OCI-LY1 (cell line): ENCODE data around the gene HSPA9.

Experiments used
- H2AFZ ChIP-seq: fragments of 200-600 bp; sonication (generic), shearing (Covaris generic); 2 replicates; pipeline ENCODE4 v1.6.0; 2014; ENCODE audit warnings: antibody characterized with exemption, mild to moderate bottlenecking, low read length
- H3F3A ChIP-seq: fragments of 200-600 bp; sonication (generic), shearing (Covaris generic); 2 replicates; pipeline ENCODE4 v1.6.0; 2014; ENCODE audit warnings: mild to moderate bottlenecking, antibody characterized with exemption, low read length, moderate library complexity; ENCODE audit not compliant: insufficient read depth
- H3K27ac ChIP-seq: fragments of 200-600 bp; sonication (generic); 2 replicates; pipeline ENCODE4 v1.5.1; 2014; ENCODE audit warnings: low read length, mixed run types, mild to moderate bottlenecking, low read depth; ENCODE audit not compliant: poor library complexity, severe bottlenecking
- H3K27me3 ChIP-seq: fragments of 200-600 bp; sonication (generic); 2 replicates; pipeline ENCODE4 v1.6.0; 2014; ENCODE audit warnings: antibody characterized with exemption, mild to moderate bottlenecking, low read length, moderate library complexity; ENCODE audit not compliant: insufficient read depth
- H3K36me3 ChIP-seq: fragments of 200-600 bp; sonication (generic); 2 replicates; pipeline ENCODE4 v1.6.1; 2014; ENCODE audit warnings: mild to moderate bottlenecking, antibody characterized with exemption, low read length, moderate library complexity, mixed read lengths; ENCODE audit not compliant: insufficient read depth
- H3K4me1 ChIP-seq: fragments of 200-600 bp; sonication (generic); 2 replicates; pipeline ENCODE4 v1.5.1; 2014; ENCODE audit warnings: mild to moderate bottlenecking, low read length, moderate library complexity; ENCODE audit not compliant: insufficient read depth, severe bottlenecking
- H3K4me2 ChIP-seq: fragments of 200-600 bp; sonication (generic), shearing (Covaris generic); 2 replicates; pipeline ENCODE4 v1.6.1; 2014; ENCODE audit warnings: low read length
- H3K4me3 ChIP-seq: fragments of 200-600 bp; sonication (generic); 2 replicates; pipeline ENCODE4 v1.5.1; 2014; ENCODE audit warnings: low read length, low read depth, mild to moderate bottlenecking, mixed read lengths; ENCODE audit not compliant: poor library complexity, severe bottlenecking
- H3K79me2 ChIP-seq: fragments of 200-600 bp; shearing (Covaris generic); 2 replicates; pipeline ENCODE4 v1.6.1; 2016; ENCODE audit warnings: mixed run types, low read length, mixed read lengths; ENCODE audit not compliant: insufficient read depth
- H3K9ac ChIP-seq: fragments of 200-600 bp; sonication (generic), shearing (Covaris generic); 2 replicates; pipeline ENCODE4 v1.6.1; 2014; ENCODE audit warnings: mild to moderate bottlenecking, low read length, mixed read lengths
- H3K9me2 ChIP-seq: fragments of 200-600 bp; sonication (generic), shearing (Covaris generic); 2 replicates; pipeline ENCODE4 v1.6.1; 2014; ENCODE audit warnings: low read depth, mild to moderate bottlenecking, low read length, mixed read lengths
- H3K9me3 ChIP-seq: fragments of 200-600 bp; shearing (Covaris generic); 2 replicates; pipeline ENCODE4 v1.6.1; 2014; ENCODE audit warnings: low read length, mixed read lengths
- H4K20me1 ChIP-seq: fragments of 200-600 bp; sonication (generic), shearing (Covaris generic); 2 replicates; pipeline ENCODE4 v1.6.0; 2016; ENCODE audit warnings: mild to moderate bottlenecking, low read length; ENCODE audit not compliant: insufficient read depth
- CTCF ChIP-seq: fragments of 200-600 bp; sonication (generic), shearing (Covaris generic); IDR thresholded peaks from 2 replicates; pipeline ENCODE4 v1.5.1; 2017; ENCODE audit warnings: mild to moderate bottlenecking, antibody characterized with exemption, low read length, moderate library complexity, mixed read lengths
- EZH2 ChIP-seq: fragments of 200-600 bp; sonication (generic), shearing (Covaris generic); IDR thresholded peaks from 2 replicates; pipeline ENCODE4 v1.8.0; 2017; ENCODE audit warnings: borderline replicate concordance, mixed run types, mild to moderate bottlenecking, antibody characterized with exemption, low read length, moderate library complexity, mixed read lengths

The HSPA9 gene

GRCh38 chr5:138564242-138564641, 11.0 kb downstream of the HSPA9 start:
- no peak overlapping the region for H3K4me2 ChIP-seq
- no peaks in the 10 kb centered on the region for H3F3A ChIP-seq
- H2AFZ ChIP-seq: no peak overlapping the region
- peaks cover 96% of the 10 kb centered on the region for H3K36me3 ChIP-seq
- no peak overlapping the region for H3K4me3 ChIP-seq
- no peaks in the 10 kb centered on the region for H3K4me1 ChIP-seq
- H3K9me2 ChIP-seq: no peaks in the 10 kb centered on the region
- no peaks in the 10 kb centered on the region for H3K9me3 ChIP-seq
- H3K9ac ChIP-seq: no peak overlapping the region
- H3K27ac ChIP-seq: no peak overlapping the region
- H3K79me2 ChIP-seq: peaks cover 26% of the 10 kb centered on the region
- H4K20me1 ChIP-seq: no peaks in the 10 kb centered on the region; the same call in 1 of the 2 replicates
- TF ChIP-seq CTCF: no peak
- no peak for TF ChIP-seq EZH2
- H3K27me3 ChIP-seq: no peaks in the 10 kb centered on the region

GRCh38 chr5:138563340-138564118, 11.7 kb downstream of the HSPA9 start:
- H3K9me3 ChIP-seq: no peaks in the 10 kb centered on the region
- H2AFZ ChIP-seq: no peak overlapping the region
- H4K20me1 ChIP-seq: no peaks in the 10 kb centered on the region
- H3K36me3 ChIP-seq: peaks cover 96% of the 10 kb centered on the region
- no peak for TF ChIP-seq CTCF
- no peak for TF ChIP-seq EZH2
- H3K4me2 ChIP-seq: no peak overlapping the region
- H3K27ac ChIP-seq: no peak overlapping the region
- H3K9ac ChIP-seq: no peak overlapping the region
- H3F3A ChIP-seq: no peaks in the 10 kb centered on the region
- no peaks in the 10 kb centered on the region for H3K9me2 ChIP-seq
- no peaks in the 10 kb centered on the region for H3K27me3 ChIP-seq
- no peak overlapping the region for H3K4me3 ChIP-seq
- no peaks in the 10 kb centered on the region for H3K4me1 ChIP-seq
- H3K79me2 ChIP-seq: peaks cover 20% of the 10 kb centered on the region

GRCh38 chr5:138560971-138561370, 14.2 kb downstream of the HSPA9 start:
- Histone ChIP-seq H3K4me2 (no peak overlapping the region), H3K36me3 (peaks cover 96% of the 10 kb centered on the region), H3K4me1 (no peaks in the 10 kb centered on the region), H4K20me1 (no peaks in the 10 kb centered on the region), H3F3A (0 out of 2 replicates have a peak, but pooled peaks cover 7% of the 10 kb centered on the region), H3K4me3 (no peak overlapping the region), H3K9me3 (no peaks in the 10 kb centered on the region), H3K27ac (no peak overlapping the region), H3K27me3 (no peaks in the 10 kb centered on the region), H3K9ac (no peak overlapping the region), H3K79me2 (peaks cover 11% of the 10 kb centered on the region), H2AFZ (no peak overlapping the region), H3K9me2 (no peaks in the 10 kb centered on the region)
- no peak for TF ChIP-seq CTCF
- TF ChIP-seq EZH2: no peak
